ENCODE measurements around the gene KLHDC9. TPM values are rescaled to one million over a fixed set of nuclear protein-coding genes. Genes with fewer than 3 reads are reported as not detected.

Gene KLHDC9
- total and polyA plus RNA-seq, 2 donors from 2014 or later = 21.9 to 32.2 TPM

- Histone ChIP-seq H3K9me3 (ENCODE audit: control insufficient read depth in 2 of 3, insufficient read depth in 1 of 3, low read length in 3 of 3) (no peaks in the 10 kb centered on the region), H3K27me3 (ENCODE audit: control insufficient read depth, insufficient read depth, low read length) (no peaks in the 10 kb centered on the region), H3K36me3 (ENCODE audit: control insufficient read depth in 2 of 3, insufficient read depth in 3 of 3, low read length in 3 of 3) (peaks cover 3 to 38% (median 25%) of the 10 kb centered on the region in 3 donors), H3K4me1 (ENCODE audit: control insufficient read depth in 2 of 3, insufficient read depth in 2 of 3, low read depth in 1 of 3, low read length in 3 of 3) (peaks cover 4 to 36% (median 28%) of the 10 kb centered on the region in 3 donors), H3K4me3 (ENCODE audit: low read length in 3 of 3) (peak overlapping the region; percentile 90 to 100 (median 99)), H3K9ac (ENCODE audit: low read length in 3 of 3) (peak overlapping the region; percentile 63 to 99 (median 98)), H3K27ac (ENCODE audit: low read depth in 2 of 2, low read length in 2 of 2) (peak overlapping the region; percentile 95 to 98)
- DNase-seq (peak in 4 of 5 donors; percentile 31 to 80 (median 60)), FAIRE-seq (no peak)
- TF ChIP-seq CTCF (IDR thresholded peaks at IDR 0.05; ENCODE audit: borderline replicate concordance, extremely low read depth, insufficient read depth) = peak; percentile 32
- intact Hi-C loops (cut with DNase I) = no loop called here
Measured at GRCh38 chr1:161119092-161119903, 21.1 kb downstream of the KLHDC9 start.

- Histone ChIP-seq H3K27ac (ENCODE audit: low read depth in 2 of 2, low read length in 2 of 2) (no peak overlapping the region), H3K36me3 (ENCODE audit: control insufficient read depth in 2 of 3, insufficient read depth in 3 of 3, low read length in 3 of 3) (peaks cover 3 to 48% (median 31%) of the 10 kb centered on the region in 3 donors), H3K9me3 (ENCODE audit: control insufficient read depth in 2 of 3, insufficient read depth in 1 of 3, low read length in 3 of 3) (no peaks in the 10 kb centered on the region), H3K27me3 (ENCODE audit: control insufficient read depth, insufficient read depth, low read length) (no peaks in the 10 kb centered on the region), H3K4me3 (ENCODE audit: low read length in 3 of 3) (no peak overlapping the region), H3K4me1 (ENCODE audit: control insufficient read depth in 2 of 3, insufficient read depth in 2 of 3, low read depth in 1 of 3, low read length in 3 of 3) (peaks cover 4 to 32% (median 28%) of the 10 kb centered on the region in 3 donors), H3K9ac (ENCODE audit: low read length in 3 of 3) (no peak overlapping the region)
- no peak for TF ChIP-seq CTCF (IDR thresholded peaks at IDR 0.05; ENCODE audit: borderline replicate concordance, extremely low read depth, insufficient read depth)
- DNase-seq (no peak), FAIRE-seq (no peak)
- intact Hi-C loops (cut with DNase I) = no loop called here
Measured at GRCh38 chr1:161121042-161121650, 23.0 kb downstream of the KLHDC9 start.

- H3K4me1 ChIP-seq (ENCODE audit: control insufficient read depth in 2 of 3, insufficient read depth in 2 of 3, low read depth in 1 of 3, low read length in 3 of 3) = peaks cover 4 to 26% (median 23%) of the 10 kb centered on the region in 3 donors
- H3K9me3 ChIP-seq (ENCODE audit: control insufficient read depth in 2 of 3, insufficient read depth in 1 of 3, low read length in 3 of 3) = no peaks in the 10 kb centered on the region
- H3K36me3 ChIP-seq (ENCODE audit: control insufficient read depth in 2 of 3, insufficient read depth in 3 of 3, low read length in 3 of 3) = peaks cover 5 to 50% (median 31%) of the 10 kb centered on the region in 3 donors
- FAIRE-seq (no peak), DNase-seq (no peak)
- H3K9ac ChIP-seq (ENCODE audit: low read length in 3 of 3) = no peak overlapping the region
- H3K4me3 ChIP-seq (ENCODE audit: low read length in 3 of 3) = no peak overlapping the region
- intact Hi-C loops (cut with DNase I) = no loop called here
- no peaks in the 10 kb centered on the region for H3K27me3 ChIP-seq (ENCODE audit: control insufficient read depth, insufficient read depth, low read length)
- no peak overlapping the region for H3K27ac ChIP-seq (ENCODE audit: low read depth in 2 of 2, low read length in 2 of 2)
- no peak for TF ChIP-seq CTCF (IDR thresholded peaks at IDR 0.05; ENCODE audit: borderline replicate concordance, extremely low read depth, insufficient read depth)
Measured at GRCh38 chr1:161121834-161122233, 23.7 kb downstream of the KLHDC9 start.
